Activated CD4-positive, alpha-beta T cell treated with anti-CD3 and anti-CD28 coated beads, Interleukin-2, amount 10 ng/mL, durations not matched to agents 7 days and 5 days (primary cell): ENCODE measurements around the gene MIOS. TPM values are rescaled to one million over a fixed set of nuclear protein-coding genes. Genes with fewer than 3 reads are reported as not detected.

Experiments used
- CTCF ChIA-PET: fragments of 350-600 bp; sonication (Branson Sonifier 250); formaldehyde crosslinking; loops from one replicate; lab custom pipeline; 2021; ENCODE audit warnings: antibody characterized with exemption; lab: Charles Lee
- POLR2A ChIA-PET: fragments of 350-600 bp; sonication (Branson Sonifier 250); formaldehyde crosslinking; loops from one replicate; lab custom pipeline; 2021; ENCODE audit warnings: antibody characterized with exemption; lab: Charles Lee
- DNase-seq: peaks from one replicate; pipeline ENCODE4 v3.0.0-alpha.2; 2020
- H3K27ac Mint-ChIP-seq: one replicate; pipeline ENCODE4 v1.8.0; 2021; ENCODE audit warnings: mild to moderate bottlenecking, moderate library complexity, mixed read lengths
- H3K27me3 Mint-ChIP-seq: one replicate; pipeline ENCODE4 v1.8.0; 2021; ENCODE audit warnings: mixed read lengths
- H3K36me3 Mint-ChIP-seq: one replicate; pipeline ENCODE4 v1.8.0; 2021; ENCODE audit warnings: low read depth, mixed read lengths
- H3K4me1 Mint-ChIP-seq: one replicate; pipeline ENCODE4 v1.8.0; 2021; ENCODE audit warnings: mixed read lengths
- H3K4me3 Mint-ChIP-seq: one replicate; pipeline ENCODE4 v1.8.0; 2021; ENCODE audit warnings: mild to moderate bottlenecking, moderate library complexity, mixed read lengths
- H3K9me3 Mint-ChIP-seq: one replicate; pipeline ENCODE4 v1.8.0; 2021; ENCODE audit warnings: mixed read lengths
- total RNA-seq, 2 experiments: library from RNA; stranded (reverse); gene quantifications; one replicate each; pipeline ENCODE4 v1.2.3, GENCODE V29; 2021

MIOS gene
- total RNA-seq, 2 experiments from 2014 or later = 24.8 to 25.4 TPM

DNA sequence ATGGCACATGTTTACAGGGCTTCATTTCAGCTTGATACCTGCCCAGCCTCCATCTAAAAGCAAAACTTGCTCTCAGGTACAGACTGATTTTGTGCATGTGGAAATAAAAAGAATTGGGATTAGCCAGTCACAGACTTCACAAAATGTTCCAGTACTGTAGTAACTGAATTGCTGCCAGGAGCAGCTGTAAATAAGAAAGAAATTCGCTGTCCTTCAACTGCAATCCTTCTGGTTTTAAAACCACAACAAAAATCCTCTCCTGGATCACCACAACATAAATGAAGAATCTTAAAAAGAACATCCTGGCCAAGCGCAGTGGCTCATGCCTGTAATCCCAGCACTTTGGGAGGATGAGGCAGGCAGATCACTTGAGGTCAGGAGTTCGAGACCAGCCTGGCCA, 3.9 kb upstream of the MIOS start:
- ChIA-PET POLR2A (no interaction called here), CTCF (interaction anchor here (1.0 kb wide), 1 partner anchor 139 kb away, joined by 3 read pairs; no protein-coding TSS in a partner anchor)
- H3K9me3 Mint-ChIP-seq = peaks cover 19% of the 10 kb centered on the region
- H3K27me3 Mint-ChIP-seq = peaks cover 11% of the 10 kb centered on the region
- no peak overlapping the region for H3K27ac Mint-ChIP-seq
- DNase-seq = no peak
- H3K4me3 Mint-ChIP-seq = no peak overlapping the region
- peaks cover 3% of the 10 kb centered on the region for H3K4me1 Mint-ChIP-seq
- H3K36me3 Mint-ChIP-seq = peaks cover 3% of the 10 kb centered on the region

DNA sequence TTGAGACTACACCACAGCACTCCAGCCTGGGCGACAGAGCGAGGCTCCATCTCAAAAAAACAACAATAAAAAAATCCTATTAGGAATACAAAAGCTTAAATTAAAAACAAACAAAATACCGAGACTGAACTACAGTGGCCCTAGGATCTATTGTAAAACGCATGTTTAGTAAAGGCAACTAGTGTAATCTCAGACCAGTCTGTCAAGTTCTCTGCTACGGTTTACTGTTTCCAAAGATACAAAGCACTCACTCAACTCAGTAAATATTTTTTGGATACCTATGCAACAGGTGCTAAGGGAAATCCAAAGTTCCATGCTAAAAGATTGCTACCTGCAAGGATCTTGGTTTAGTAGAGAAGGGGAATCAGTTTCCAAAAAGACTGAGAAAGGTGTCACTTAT, 3.4 kb upstream of the MIOS start:
- ChIA-PET CTCF (interaction anchor here (1.0 kb wide), 1 partner anchor 139 kb away, joined by 3 read pairs; no protein-coding TSS in a partner anchor), POLR2A (no interaction called here)
- peaks cover 16% of the 10 kb centered on the region for H3K9me3 Mint-ChIP-seq
- DNase-seq = no peak
- no peak overlapping the region for H3K4me3 Mint-ChIP-seq
- H3K27ac Mint-ChIP-seq = no peak overlapping the region
- H3K27me3 Mint-ChIP-seq = peaks cover 10% of the 10 kb centered on the region
- peaks cover 9% of the 10 kb centered on the region for H3K4me1 Mint-ChIP-seq
- peaks cover 6% of the 10 kb centered on the region for H3K36me3 Mint-ChIP-seq

DNA sequence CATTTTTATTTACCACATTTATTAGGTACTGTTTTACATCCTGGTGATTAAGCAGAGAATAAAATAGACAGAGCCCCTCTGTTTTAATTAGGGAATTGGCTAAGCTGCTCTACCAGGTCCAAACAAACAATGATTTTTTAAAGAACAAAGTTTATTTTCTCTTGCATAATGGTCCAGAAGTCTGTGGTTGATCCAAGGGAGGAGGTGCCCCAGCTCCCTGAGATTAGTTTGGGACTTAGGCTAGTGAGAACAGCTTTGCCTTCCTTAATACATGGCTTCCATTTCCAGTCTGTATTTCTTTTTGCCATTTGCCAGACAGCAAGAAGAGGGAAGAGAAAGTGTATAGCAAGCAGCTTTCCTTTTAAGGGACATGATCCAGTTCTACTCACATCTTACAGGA, 2.9 kb upstream of the MIOS start:
- Mint-ChIP-seq H3K36me3 (peaks cover 7% of the 10 kb centered on the region), H3K27ac (no peak overlapping the region), H3K4me3 (no peak overlapping the region), H3K9me3 (peaks cover 11% of the 10 kb centered on the region), H3K27me3 (peaks cover 6% of the 10 kb centered on the region), H3K4me1 (peaks cover 14% of the 10 kb centered on the region)
- ChIA-PET CTCF (interaction anchor here (1.0 to 1.2 kb wide), 2 partner anchors 22 to 140 kb away, joined by 3 read pairs; no protein-coding TSS in a partner anchor), POLR2A (no interaction called here)
- DNase-seq = no peak

- POLR2A ChIA-PET = no interaction called here
- no peak overlapping the region for H3K4me3 Mint-ChIP-seq
- DNase-seq = no peak
These were observed 2.3 kb upstream of the MIOS start for GRCh38 chr7:7564323-7564780.

GRCh38 chr7:7565018-7565680, 1.5 kb upstream of the MIOS start:
- CTCF ChIA-PET = interaction anchor here (1.2 kb wide), 1 partner anchor 20 kb away, joined by 3 read pairs; no protein-coding TSS in a partner anchor
- H3K36me3 Mint-ChIP-seq = peaks cover 20% of the 10 kb centered on the region

More at GRCh38 chr7:7564323-7564780, 2.3 kb upstream of the MIOS start:
- peaks cover 4% of the 10 kb centered on the region for H3K27me3 Mint-ChIP-seq
- H3K9me3 Mint-ChIP-seq = peaks cover 7% of the 10 kb centered on the region
- peaks cover 20% of the 10 kb centered on the region for H3K4me1 Mint-ChIP-seq
- H3K27ac Mint-ChIP-seq = no peak overlapping the region
- CTCF ChIA-PET = interaction anchor here (1.2 kb wide), 1 partner anchor 21 kb away, joined by 3 read pairs; no protein-coding TSS in a partner anchor
- H3K36me3 Mint-ChIP-seq = peaks cover 12% of the 10 kb centered on the region

GRCh38 chr7:7565746-7566650, 686 bp upstream of the MIOS start:
- peaks cover 27% of the 10 kb centered on the region for H3K36me3 Mint-ChIP-seq
- H3K4me1 Mint-ChIP-seq = peaks cover 32% of the 10 kb centered on the region
- no peaks in the 10 kb centered on the region for H3K9me3 Mint-ChIP-seq
- no peak overlapping the region for H3K27ac Mint-ChIP-seq
- no peak overlapping the region for H3K4me3 Mint-ChIP-seq
- ChIA-PET POLR2A (no interaction called here), CTCF (no interaction called here)
- DNase-seq = no peak
- H3K27me3 Mint-ChIP-seq = no peaks in the 10 kb centered on the region

More at GRCh38 chr7:7565018-7565680, 1.5 kb upstream of the MIOS start:
- Mint-ChIP-seq H3K27me3 (no peaks in the 10 kb centered on the region), H3K27ac (no peak overlapping the region), H3K4me1 (peaks cover 27% of the 10 kb centered on the region), H3K9me3 (no peaks in the 10 kb centered on the region), H3K4me3 (no peak overlapping the region)
- POLR2A ChIA-PET = no interaction called here
- no peak for DNase-seq

DNA sequence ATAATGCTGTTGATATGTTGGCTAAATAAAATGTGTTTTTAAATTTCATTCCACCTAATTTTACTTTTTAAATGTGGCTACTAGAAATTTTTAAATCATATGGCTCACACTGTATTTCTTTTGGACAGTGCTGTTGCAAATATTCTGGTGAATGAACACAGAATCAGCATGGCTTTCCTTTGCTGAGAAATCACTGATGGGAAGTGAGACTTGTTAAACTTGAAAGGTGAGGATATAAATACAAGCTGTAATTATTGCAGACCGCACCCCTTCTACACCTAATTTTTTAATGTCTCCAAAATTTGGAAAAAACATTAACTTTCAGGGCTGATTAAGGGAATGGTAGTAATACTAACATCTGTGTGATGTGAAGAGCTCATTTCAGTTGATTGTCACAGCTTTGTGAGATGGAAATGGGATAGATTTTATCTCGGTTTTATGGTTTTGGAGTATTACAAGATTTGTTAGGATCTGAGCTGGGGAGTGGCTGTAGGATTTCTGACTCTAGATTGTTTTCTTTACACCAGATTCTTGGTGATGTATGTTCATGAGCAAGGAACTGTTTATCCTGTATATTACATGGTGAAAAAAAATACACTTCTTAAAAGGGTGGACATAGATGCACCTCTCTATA, 1.3 kb downstream of the MIOS start:
- DNase-seq = no peak
- ChIA-PET CTCF (interaction anchor here (0.6 to 1.4 kb wide), 2 partner anchors 27 to 386 kb away, joined by 3 read pairs; no protein-coding TSS in a partner anchor), POLR2A (interaction anchor here (0.8 kb wide), 1 partner anchor 19 kb away, joined by 3 read pairs; no protein-coding TSS in a partner anchor)
- H3K27me3 Mint-ChIP-seq = no peaks in the 10 kb centered on the region
- H3K4me3 Mint-ChIP-seq = peak overlapping the region; percentile 79
- H3K36me3 Mint-ChIP-seq = peaks cover 33% of the 10 kb centered on the region
- peaks cover 39% of the 10 kb centered on the region for H3K4me1 Mint-ChIP-seq
- H3K9me3 Mint-ChIP-seq = no peaks in the 10 kb centered on the region
- H3K27ac Mint-ChIP-seq = peak overlapping the region; percentile 79

DNA sequence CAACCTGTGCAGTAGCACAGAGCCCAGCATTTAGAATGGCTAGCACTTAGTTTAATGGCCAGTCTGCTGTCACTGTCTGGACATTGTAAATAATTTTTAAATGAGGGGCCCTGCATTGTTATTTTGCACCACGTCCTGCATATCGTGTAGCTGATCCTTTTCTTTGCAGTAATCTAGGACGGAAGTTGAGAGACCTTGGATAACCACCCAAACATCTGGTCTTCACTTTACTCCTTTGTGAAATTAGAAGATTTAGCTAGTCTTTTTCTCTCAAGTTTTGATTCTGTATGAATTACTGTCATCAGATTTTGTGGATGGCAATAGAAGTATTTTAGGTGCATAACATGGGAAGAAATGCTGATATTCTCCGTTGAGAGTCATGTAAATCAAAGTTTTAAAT, 1.9 kb downstream of the MIOS start:
- no peak for DNase-seq
- ChIA-PET POLR2A (interaction anchor here (0.5 to 0.8 kb wide), 2 partner anchors 18 to 385 kb away, joined by 3 to 7 read pairs; no protein-coding TSS in a partner anchor), CTCF (interaction anchor here (0.6 to 1.4 kb wide), 3 partner anchors 11 to 387 kb away, joined by 3 read pairs; no protein-coding TSS in a partner anchor)
- H3K27me3 Mint-ChIP-seq = no peaks in the 10 kb centered on the region
- peak overlapping the region; percentile 79 for H3K4me3 Mint-ChIP-seq
- H3K9me3 Mint-ChIP-seq = no peaks in the 10 kb centered on the region
- H3K36me3 Mint-ChIP-seq = peaks cover 39% of the 10 kb centered on the region
- peaks cover 41% of the 10 kb centered on the region for H3K4me1 Mint-ChIP-seq
- H3K27ac Mint-ChIP-seq = peak overlapping the region; percentile 92

DNA sequence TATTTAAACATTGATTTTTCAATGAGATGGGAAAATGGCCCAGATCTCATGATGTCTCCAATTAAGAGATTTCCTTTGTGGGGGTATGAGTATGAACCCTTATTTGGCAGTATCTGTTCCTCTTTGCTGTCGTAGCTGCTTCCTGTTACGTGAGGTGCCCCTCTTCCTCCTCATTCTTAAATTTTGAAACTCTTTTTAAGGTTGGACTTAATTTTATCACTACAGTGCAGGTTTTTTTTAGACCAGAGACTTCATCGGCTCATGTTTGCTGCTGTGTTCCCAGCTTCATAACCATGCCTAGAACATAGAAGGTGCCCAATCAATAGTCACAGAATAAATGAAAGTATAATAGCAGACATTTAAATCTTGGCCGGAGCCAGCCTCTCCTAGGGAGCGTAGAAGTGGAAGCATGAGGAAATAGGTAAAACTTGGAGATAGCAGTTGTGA, 2.4 kb downstream of the MIOS start:
- Mint-ChIP-seq H3K4me3 (peak overlapping the region; percentile 79), H3K27me3 (no peaks in the 10 kb centered on the region), H3K27ac (peak overlapping the region; percentile 92), H3K4me1 (peaks cover 41% of the 10 kb centered on the region), H3K9me3 (no peaks in the 10 kb centered on the region), H3K36me3 (peaks cover 43% of the 10 kb centered on the region)
- DNase-seq = no peak
- ChIA-PET CTCF (interaction anchor here (1.4 kb wide), 1 partner anchor 10 kb away, joined by 3 read pairs; no protein-coding TSS in a partner anchor), POLR2A (interaction anchor here (0.5 to 0.8 kb wide), 2 partner anchors 18 to 386 kb away, joined by 3 to 7 read pairs; no protein-coding TSS in a partner anchor)

GRCh38 chr7:7569615-7570014, 2.9 kb downstream of the MIOS start:
- Mint-ChIP-seq H3K9me3 (no peaks in the 10 kb centered on the region), H3K27me3 (no peaks in the 10 kb centered on the region), H3K4me1 (peaks cover 41% of the 10 kb centered on the region), H3K27ac (peak overlapping the region; percentile 92), H3K36me3 (peaks cover 47% of the 10 kb centered on the region), H3K4me3 (peak overlapping the region; percentile 79)
- DNase-seq = no peak
- ChIA-PET CTCF (interaction anchor here (1.4 kb wide), 1 partner anchor 10 kb away, joined by 3 read pairs; no protein-coding TSS in a partner anchor), POLR2A (no interaction called here)

DNA sequence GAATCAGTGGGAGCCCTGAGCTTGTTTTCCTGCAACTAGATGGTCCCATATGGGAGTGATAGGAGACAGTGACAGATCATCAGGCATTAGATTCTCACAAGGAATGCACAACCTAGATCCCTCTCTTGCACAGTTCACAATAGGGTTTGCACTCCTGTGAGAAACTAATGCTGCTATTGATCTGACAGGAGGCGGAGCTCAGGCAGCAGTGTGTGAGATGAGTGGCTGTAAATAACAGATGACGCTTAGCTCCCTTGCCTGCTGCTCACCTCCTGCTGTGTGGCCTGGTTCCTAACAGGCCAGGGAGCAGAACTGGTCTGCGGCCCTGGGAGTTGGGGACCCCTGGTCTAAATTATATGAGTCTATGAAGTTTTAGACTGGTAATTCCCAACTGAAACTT, 3.9 kb downstream of the MIOS start:
- Mint-ChIP-seq H3K4me3 (no peak overlapping the region), H3K27ac (no peak overlapping the region), H3K27me3 (no peaks in the 10 kb centered on the region), H3K9me3 (no peaks in the 10 kb centered on the region), H3K36me3 (peaks cover 51% of the 10 kb centered on the region), H3K4me1 (peaks cover 41% of the 10 kb centered on the region)
- no peak for DNase-seq
- POLR2A ChIA-PET = no interaction called here
- CTCF ChIA-PET = interaction anchor here (1.1 to 1.4 kb wide), 2 partner anchors 9 to 15 kb away, joined by 3 to 4 read pairs; no protein-coding TSS in a partner anchor

DNA sequence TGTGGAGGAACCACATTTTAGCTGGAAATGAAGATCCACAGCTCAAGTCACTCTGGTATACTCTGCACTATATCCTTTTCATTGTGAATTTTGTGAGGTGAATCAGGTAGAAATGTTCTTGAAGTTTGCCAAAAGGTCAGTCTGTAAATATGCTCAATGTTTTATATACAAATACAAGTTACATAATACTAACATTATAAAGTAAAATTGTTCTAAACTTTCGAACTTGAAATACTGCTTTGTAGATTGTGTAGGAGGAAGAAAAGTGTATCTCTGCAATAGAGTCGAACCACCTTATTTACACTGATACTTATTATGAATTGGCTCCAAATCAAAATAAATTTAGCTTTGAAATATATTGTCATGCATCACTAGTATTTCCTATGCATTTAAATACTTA, 7.0 kb downstream of the MIOS start:
- Mint-ChIP-seq H3K27me3 (no peaks in the 10 kb centered on the region), H3K4me1 (peaks cover 28% of the 10 kb centered on the region), H3K9me3 (no peaks in the 10 kb centered on the region), H3K36me3 (peaks cover 49% of the 10 kb centered on the region), H3K4me3 (no peak overlapping the region), H3K27ac (no peak overlapping the region)
- no peak for DNase-seq
- ChIA-PET CTCF (no interaction called here), POLR2A (no interaction called here)
